Activated T-cell treated with anti-CD3 and anti-CD28 coated beads for 48 hours (primary cell): Measurements from ENCODE around the gene HSPA5.
A peak's percentile ranks its signal among the peaks of the same experiment; 100 is the strongest.
"Not testable (repeated sequence)": the region's sequence is repeated elsewhere in the genome, so short reads cannot be mapped to it uniquely, and the experiment has no call there.

Experiments
- DNase-seq: peaks from one replicate; pipeline ENCODE4 v3.0.0-alpha.2; 2020; ENCODE audit warnings: low read depth

HSPA5 gene

GRCh38 chr9:125241000-125241862 lies at the start of gene HSPA5:
HSPA5 (minus strand) TSS chr9:125241343; CDS start chr9:125241126, 217 bp downstream.
- DNase-seq = peak; percentile 99

- DNase-seq = not testable (repeated sequence)
These were observed 45.8 kb upstream of the HSPA5 start for GRCh38 chr9:125286935-125287433.

GRCh38 chr9:125284855-125285254 lies 43.7 kb upstream of the HSPA5 start:
- no peak for DNase-seq

GRCh38 chr9:125280945-125281344 lies 39.8 kb upstream of the HSPA5 start:
- no peak for DNase-seq

- no peak for DNase-seq
These were observed 36.3 kb upstream of the HSPA5 start for GRCh38 chr9:125277411-125277810.

- no peak for DNase-seq
These were observed 35.6 kb upstream of the HSPA5 start for GRCh38 chr9:125276771-125277170.

GRCh38 chr9:125272697-125273096 lies 31.6 kb upstream of the HSPA5 start:
- no peak for DNase-seq

- no peak for DNase-seq
These were observed 29.9 kb upstream of the HSPA5 start for GRCh38 chr9:125271081-125271480.

GRCh38 chr9:125269014-125269397 lies 27.9 kb upstream of the HSPA5 start:
- DNase-seq = no peak

- DNase-seq = no peak
These were observed 27.4 kb upstream of the HSPA5 start for GRCh38 chr9:125268394-125269013.

- DNase-seq = not testable (repeated sequence)
These were observed 22.9 kb upstream of the HSPA5 start for GRCh38 chr9:125264068-125264467.

GRCh38 chr9:125262294-125262991 lies 21.3 kb upstream of the HSPA5 start:
- DNase-seq = no peak

GRCh38 chr9:125261501-125262293 lies 20.6 kb upstream of the HSPA5 start, which contains the start of gene GAPVD1:
GAPVD1 (plus strand) TSS chr9:125261826; CDS start chr9:125298922, 37,096 bp downstream.
- DNase-seq = peak; percentile 91

- DNase-seq = no peak
These were observed 19.4 kb upstream of the HSPA5 start for GRCh38 chr9:125260561-125260960.

- DNase-seq = no peak
These were observed 17.8 kb upstream of the HSPA5 start for GRCh38 chr9:125258832-125259534.

- no peak for DNase-seq
These were observed 17.1 kb upstream of the HSPA5 start for GRCh38 chr9:125258160-125258785.

- no peak for DNase-seq
These were observed 14.7 kb upstream of the HSPA5 start for GRCh38 chr9:125255781-125256391.

- no peak for DNase-seq
These were observed 13.1 kb upstream of the HSPA5 start for GRCh38 chr9:125254231-125254630.

- DNase-seq = no peak
These were observed 5.1 kb upstream of the HSPA5 start for GRCh38 chr9:125246261-125246667.

- no peak for DNase-seq
These were observed 2.7 kb upstream of the HSPA5 start for GRCh38 chr9:125243792-125244260.
